NCI-H1092 (cell line): Measurements from ENCODE around the gene TMUB2.
"Not testable (repeated sequence)": the region's sequence is repeated elsewhere in the genome, so short reads cannot be mapped to it uniquely, and the experiment has no call there.

Experiments used
- DNase-seq: peaks from one replicate; lab custom pipeline; 2025; lab: John Stamatoyannopoulos, UW

Gene TMUB2

GRCh38 chr17:44186307-44187130, at the start of gene TMUB2:
Gene TMUB2, plus strand, starts transcription at chr17:44186972. Its CDS starts 737 bp downstream, at chr17:44187709.
- peak; percentile 99 for DNase-seq

GRCh38 chr17:44137891-44138709, 48.7 kb upstream of the TMUB2 start:
- no peak for DNase-seq

GRCh38 chr17:44143921-44144320, 42.9 kb upstream of the TMUB2 start:
- DNase-seq: not testable (repeated sequence)

GRCh38 chr17:44144966-44145739, 41.6 kb upstream of the TMUB2 start:
- no peak for DNase-seq

GRCh38 chr17:44146375-44147346, 40.1 kb upstream of the TMUB2 start:
- DNase-seq: no peak

- DNase-seq: no peak
Measured at GRCh38 chr17:44147812-44148211, 39.0 kb upstream of the TMUB2 start.

GRCh38 chr17:44149066-44149465, 37.7 kb upstream of the TMUB2 start:
- DNase-seq: not testable (repeated sequence)

GRCh38 chr17:44149750-44150329, 36.9 kb upstream of the TMUB2 start:
- no peak for DNase-seq

GRCh38 chr17:44152875-44153274, 33.9 kb upstream of the TMUB2 start:
- no peak for DNase-seq

GRCh38 chr17:44155488-44155887, 31.3 kb upstream of the TMUB2 start:
- DNase-seq: no peak

GRCh38 chr17:44159519-44160210, 27.1 kb upstream of the TMUB2 start:
- no peak for DNase-seq

GRCh38 chr17:44164476-44164875, 22.3 kb upstream of the TMUB2 start:
- no peak for DNase-seq

- peak; percentile 70 for DNase-seq
Measured at GRCh38 chr17:44167181-44167861, 19.5 kb upstream of the TMUB2 start.

GRCh38 chr17:44170135-44170498, 16.7 kb upstream of the TMUB2 start:
- DNase-seq: no peak

GRCh38 chr17:44170499-44171201, 16.1 kb upstream of the TMUB2 start, which contains the start of gene ASB16:
Gene ASB16, plus strand, starts transcription at chr17:44170704. Its CDS starts 86 bp downstream, at chr17:44170790.
- peak; percentile 24 for DNase-seq

GRCh38 chr17:44171931-44172455, 14.8 kb upstream of the TMUB2 start:
- no peak for DNase-seq

GRCh38 chr17:44174427-44174826, 12.3 kb upstream of the TMUB2 start:
- no peak for DNase-seq

- DNase-seq: no peak
Measured at GRCh38 chr17:44176257-44176656, 10.5 kb upstream of the TMUB2 start.
